Chondrocyte (in vitro differentiated cells): ENCODE measurements around the gene TTC39C. TPM values are rescaled to one million over a fixed set of nuclear protein-coding genes. Genes with fewer than 3 reads are reported as not detected.

Experiments used
- DNase-seq: peaks from one replicate; pipeline ENCODE4 v3.0.0; 2021; ENCODE audit warnings: mixed read lengths, low spot score
- H3K27ac Mint-ChIP-seq: one replicate; pipeline ENCODE4 v1.8.0; 2021; ENCODE audit warnings: mild to moderate bottlenecking, moderate library complexity, mixed read lengths; ENCODE audit not compliant: unreplicated experiment
- H3K27me3 Mint-ChIP-seq: 2 replicates; pipeline ENCODE4 v1.8.0; 2021; ENCODE audit warnings: low read depth, mixed read lengths
- H3K36me3 Mint-ChIP-seq: 2 replicates; pipeline ENCODE4 v1.8.0; 2021; ENCODE audit warnings: low read depth, mixed read lengths
- H3K4me1 Mint-ChIP-seq: 2 replicates; pipeline ENCODE4 v1.8.0; 2021; ENCODE audit warnings: low read depth, mild to moderate bottlenecking, mixed read lengths
- H3K4me3 Mint-ChIP-seq: one replicate; pipeline ENCODE4 v1.8.0; 2021; ENCODE audit warnings: mild to moderate bottlenecking, moderate library complexity, mixed read lengths; ENCODE audit not compliant: unreplicated experiment
- H3K9me3 Mint-ChIP-seq: 2 replicates; pipeline ENCODE4 v1.8.0; 2021; ENCODE audit warnings: low read depth, mixed read lengths
- total RNA-seq: library from RNA; stranded (reverse); gene quantifications from 3 replicates; pipeline ENCODE4 v1.2.1, GENCODE V29; 2021
- TF ChIP-seq, protein P1 (sequence below): fragments of 200-600 bp; sonication (generic); IDR thresholded peaks from 2 replicates; pipeline ENCODE4 v1.5.0; 2021; ENCODE audit warnings: antibody characterized with exemption, mild to moderate bottlenecking, moderate library complexity

TTC39C gene
- total RNA-seq, 1 donor from 2014 or later = 11.2 TPM

DNA sequence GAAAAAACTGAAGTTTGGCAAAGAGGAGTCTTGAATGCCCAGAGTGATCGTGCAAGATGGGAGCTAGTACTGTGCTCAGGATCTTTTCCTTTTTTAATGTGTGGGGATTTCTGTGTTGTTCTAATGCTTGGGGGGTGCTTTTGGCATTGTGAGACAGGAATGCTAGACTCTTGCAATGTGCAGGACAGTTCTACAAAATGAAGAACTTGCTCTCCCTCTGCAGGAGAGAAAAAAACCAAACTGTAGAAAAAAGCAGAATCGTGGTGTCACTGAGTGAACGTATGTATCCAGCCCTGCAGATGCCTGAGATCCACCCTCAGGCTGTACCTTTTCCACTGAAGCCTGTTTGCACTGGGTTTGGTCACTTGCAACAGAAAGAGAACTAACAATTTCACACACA, 12.1 kb upstream of the TTC39C start:
- H3K4me1 Mint-ChIP-seq = peaks cover 12% of the 10 kb centered on the region
- TF ChIP-seq, protein P1, sequence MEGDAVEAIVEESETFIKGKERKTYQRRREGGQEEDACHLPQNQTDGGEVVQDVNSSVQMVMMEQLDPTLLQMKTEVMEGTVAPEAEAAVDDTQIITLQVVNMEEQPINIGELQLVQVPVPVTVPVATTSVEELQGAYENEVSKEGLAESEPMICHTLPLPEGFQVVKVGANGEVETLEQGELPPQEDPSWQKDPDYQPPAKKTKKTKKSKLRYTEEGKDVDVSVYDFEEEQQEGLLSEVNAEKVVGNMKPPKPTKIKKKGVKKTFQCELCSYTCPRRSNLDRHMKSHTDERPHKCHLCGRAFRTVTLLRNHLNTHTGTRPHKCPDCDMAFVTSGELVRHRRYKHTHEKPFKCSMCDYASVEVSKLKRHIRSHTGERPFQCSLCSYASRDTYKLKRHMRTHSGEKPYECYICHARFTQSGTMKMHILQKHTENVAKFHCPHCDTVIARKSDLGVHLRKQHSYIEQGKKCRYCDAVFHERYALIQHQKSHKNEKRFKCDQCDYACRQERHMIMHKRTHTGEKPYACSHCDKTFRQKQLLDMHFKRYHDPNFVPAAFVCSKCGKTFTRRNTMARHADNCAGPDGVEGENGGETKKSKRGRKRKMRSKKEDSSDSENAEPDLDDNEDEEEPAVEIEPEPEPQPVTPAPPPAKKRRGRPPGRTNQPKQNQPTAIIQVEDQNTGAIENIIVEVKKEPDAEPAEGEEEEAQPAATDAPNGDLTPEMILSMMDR = peak; percentile 18
- H3K27me3 Mint-ChIP-seq = peaks cover 4% of the 10 kb centered on the region
- H3K9me3 Mint-ChIP-seq = no peaks in the 10 kb centered on the region
- H3K4me3 Mint-ChIP-seq = no peak overlapping the region
- no peaks in the 10 kb centered on the region for H3K36me3 Mint-ChIP-seq
- DNase-seq = no peak
- H3K27ac Mint-ChIP-seq = no peak overlapping the region

DNA sequence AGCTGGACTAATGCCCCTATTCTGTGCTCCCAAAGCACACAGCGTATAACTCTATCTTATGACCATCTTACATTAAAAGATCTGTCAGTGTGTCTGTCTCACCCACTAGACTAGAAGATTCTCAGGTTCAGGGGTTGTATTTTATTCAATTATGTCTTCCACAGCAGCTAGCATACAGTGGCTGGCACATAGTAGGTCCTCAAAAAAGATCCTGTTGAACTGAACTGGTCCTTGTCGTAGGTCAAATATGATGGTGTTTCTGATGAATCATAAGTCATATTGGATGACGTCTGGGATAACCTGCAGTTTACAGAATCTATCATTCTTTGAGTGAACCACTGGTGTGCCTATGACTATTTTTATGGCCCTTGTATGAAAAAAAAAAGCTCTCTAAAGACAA, 11.3 kb upstream of the TTC39C start:
- peaks cover 4% of the 10 kb centered on the region for H3K27me3 Mint-ChIP-seq
- peaks cover 12% of the 10 kb centered on the region for H3K4me1 Mint-ChIP-seq
- H3K27ac Mint-ChIP-seq = peak overlapping the region; percentile 61
- no peak for DNase-seq
- H3K4me3 Mint-ChIP-seq = no peak overlapping the region
- H3K36me3 Mint-ChIP-seq = no peaks in the 10 kb centered on the region
- no peaks in the 10 kb centered on the region for H3K9me3 Mint-ChIP-seq
- TF ChIP-seq, protein P1 = no peak

DNA sequence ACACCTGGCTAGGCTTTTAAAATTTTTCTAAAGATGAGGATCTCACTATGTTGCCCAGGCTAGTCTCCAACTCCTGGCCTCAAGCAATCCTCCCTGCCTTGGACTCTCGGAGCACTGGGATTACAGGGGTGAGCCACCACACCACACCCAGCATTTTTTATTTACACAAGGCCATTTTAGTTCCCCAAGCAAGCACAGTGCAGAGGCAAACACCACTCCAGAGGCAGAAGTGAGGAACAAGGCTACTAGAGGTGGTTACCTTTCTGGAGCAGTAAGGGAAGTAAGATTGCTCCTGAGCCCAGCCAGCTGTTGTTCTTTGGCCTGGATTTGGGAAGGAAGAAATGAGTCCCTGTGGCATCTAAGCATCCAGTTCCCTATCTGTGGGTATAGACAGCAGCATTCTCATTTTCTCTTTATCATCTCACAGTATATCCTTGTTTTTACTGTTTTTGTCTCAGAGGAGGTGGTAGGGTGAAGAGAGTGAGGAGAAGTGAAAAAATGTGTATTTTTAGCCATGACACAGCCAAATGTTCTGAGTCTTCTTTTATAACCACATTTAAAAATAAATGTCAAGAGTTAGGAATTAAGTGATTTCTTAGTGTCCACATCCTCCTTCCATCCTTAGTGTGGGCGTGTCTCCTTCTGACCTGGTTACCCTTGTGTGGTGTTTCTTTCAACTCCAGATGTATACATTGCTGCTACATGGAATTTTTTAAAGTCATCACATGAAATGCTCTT, 10.5 kb upstream of the TTC39C start:
- H3K4me1 Mint-ChIP-seq = peaks cover 12% of the 10 kb centered on the region
- H3K36me3 Mint-ChIP-seq = no peaks in the 10 kb centered on the region
- H3K27me3 Mint-ChIP-seq = peaks cover 8% of the 10 kb centered on the region
- H3K9me3 Mint-ChIP-seq = no peaks in the 10 kb centered on the region
- no peak for DNase-seq
- H3K27ac Mint-ChIP-seq = peak overlapping the region; percentile 66
- TF ChIP-seq, protein P1 = no peak
- no peak overlapping the region for H3K4me3 Mint-ChIP-seq

DNA sequence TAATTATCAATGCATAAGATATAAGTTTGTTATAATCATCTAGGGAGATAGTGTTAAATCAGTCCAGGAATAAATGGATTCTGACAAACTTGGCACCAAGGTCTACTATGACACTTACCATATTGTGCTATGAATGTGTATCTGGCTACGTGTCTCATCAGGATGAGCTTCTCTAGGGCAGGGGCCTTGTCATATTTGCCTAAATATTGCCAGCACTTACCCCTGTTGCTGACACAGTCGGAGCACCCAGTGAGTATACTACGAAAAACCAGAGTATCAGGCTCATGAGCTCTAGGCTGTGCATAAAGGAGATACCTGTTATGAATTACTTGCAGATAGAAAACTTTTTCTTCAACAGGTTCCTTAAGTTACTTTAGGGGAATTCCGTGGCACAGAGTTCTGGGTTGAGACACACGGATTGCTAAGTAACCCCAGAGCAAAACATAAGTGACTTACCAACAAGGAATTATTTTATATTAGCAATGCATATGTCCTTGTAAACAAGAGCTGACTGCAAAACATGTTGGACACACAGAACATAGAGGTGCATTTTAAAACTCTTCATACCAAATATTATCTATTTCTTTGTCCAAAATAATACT, 7.7 kb upstream of the TTC39C start:
- Mint-ChIP-seq H3K27ac (no peak overlapping the region), H3K9me3 (no peaks in the 10 kb centered on the region), H3K4me3 (no peak overlapping the region), H3K4me1 (peaks cover 12% of the 10 kb centered on the region), H3K36me3 (no peaks in the 10 kb centered on the region), H3K27me3 (peaks cover 17% of the 10 kb centered on the region)
- DNase-seq = no peak
- TF ChIP-seq, protein P1 = no peak

DNA sequence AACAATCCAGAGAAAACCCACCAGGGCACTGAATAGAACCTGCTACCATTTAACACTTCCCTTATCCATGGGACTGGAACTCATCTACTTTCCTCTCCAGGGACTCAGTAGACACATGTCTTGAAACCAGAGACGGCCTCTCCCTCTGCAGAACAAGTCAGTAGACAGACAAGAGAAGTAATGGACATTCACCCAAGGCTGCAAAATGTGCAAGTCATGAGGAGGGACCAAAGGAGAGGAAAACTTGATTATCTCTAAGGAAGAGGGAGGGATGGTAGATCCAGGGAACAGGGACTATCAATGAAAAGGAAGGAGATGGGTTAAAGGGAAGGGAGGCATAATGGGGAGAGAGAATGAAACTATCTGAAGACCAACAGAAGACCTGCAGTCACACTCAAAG, 5.3 kb upstream of the TTC39C start:
- no peak overlapping the region for H3K4me3 Mint-ChIP-seq
- peaks cover 14% of the 10 kb centered on the region for H3K27me3 Mint-ChIP-seq
- no peak for DNase-seq
- TF ChIP-seq, protein P1 = no peak
- H3K4me1 Mint-ChIP-seq = peaks cover 6% of the 10 kb centered on the region
- no peak overlapping the region for H3K27ac Mint-ChIP-seq
- H3K36me3 Mint-ChIP-seq = no peaks in the 10 kb centered on the region
- H3K9me3 Mint-ChIP-seq = no peaks in the 10 kb centered on the region
